Stimulated activated CD8-positive, alpha-beta memory T cell treated with anti-CD3 and anti-CD28 coated beads, Interleukin-2, amount 100 ng/mL, for 48 hours (primary cell): ENCODE measurements around the gene FAM228A.
"Not testable (repeated sequence)": the region's sequence is repeated elsewhere in the genome, so short reads cannot be mapped to it uniquely, and the experiment has no call there.

Experiments
- DNase-seq, 2 donors: peaks; one replicate each; pipeline ENCODE4 v3.0.0-alpha.2; 2020; ENCODE audit warnings: low read depth in 2 of 2

FAM228A gene

DNA sequence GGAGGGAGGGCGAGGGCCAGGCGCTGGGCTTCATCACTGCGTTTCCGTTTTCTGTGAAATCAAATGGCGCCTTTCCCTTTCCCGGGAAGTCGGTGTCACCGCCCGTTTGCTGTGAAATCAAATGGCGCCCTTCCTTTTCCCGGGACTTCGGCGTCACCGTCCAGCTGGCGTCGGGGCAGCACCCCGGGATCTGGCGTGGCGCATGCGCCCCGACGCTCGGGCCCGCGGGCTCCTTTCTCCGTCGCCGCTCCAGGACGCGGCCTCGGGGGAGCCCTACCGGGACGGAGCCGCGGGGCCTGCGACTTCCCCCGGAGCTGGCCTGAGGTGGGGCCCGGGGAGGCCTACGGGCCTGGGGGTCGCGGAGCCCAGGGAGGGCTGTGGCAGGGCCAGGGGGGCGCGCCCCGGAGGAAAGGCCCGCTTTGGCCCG is at the start of gene FAM228A:
TSS of gene FAM228A (plus strand) at position 203 of the 427 bp plus-strand sequence. CDS start 428 bp downstream, outside the sequence.
- no peak for DNase-seq

DNA sequence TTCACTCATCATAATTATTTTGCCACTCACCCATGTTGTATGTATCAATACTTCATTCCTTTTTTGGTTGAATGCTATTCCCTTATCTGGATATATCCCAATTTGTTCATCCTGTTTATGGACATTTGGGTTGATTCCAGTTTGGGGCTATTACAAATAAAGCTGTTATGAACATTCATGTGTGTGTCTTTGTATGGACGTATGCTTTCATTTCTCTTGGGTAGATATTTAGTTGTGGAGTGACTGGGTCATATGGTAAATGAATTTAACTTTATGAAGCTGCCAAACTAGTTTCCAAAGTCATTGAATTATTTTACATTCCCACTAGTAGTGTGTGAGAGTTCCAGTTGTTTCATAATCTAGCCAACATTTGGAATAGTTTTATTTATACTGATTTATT is 48.9 kb upstream of the FAM228A start:
- no peak for DNase-seq

DNA sequence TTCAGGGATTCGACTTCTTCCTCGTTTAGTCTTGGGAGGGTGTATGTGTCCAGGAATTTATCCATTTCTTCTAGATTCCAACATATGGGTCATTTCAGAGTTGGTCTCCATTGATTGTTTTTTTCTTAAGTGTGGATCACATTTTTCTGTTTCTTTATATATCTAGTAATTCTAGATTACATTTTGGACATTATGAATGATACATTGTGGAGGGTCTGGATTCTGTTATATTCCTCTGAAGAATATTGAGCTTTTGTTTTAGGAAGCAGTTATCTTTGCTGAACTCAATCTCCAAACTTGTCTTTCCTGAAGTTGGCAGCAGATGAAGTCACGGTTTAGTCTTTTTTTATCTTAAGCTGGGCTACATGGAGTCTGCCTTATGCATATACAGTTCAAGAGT is 42.3 kb upstream of the FAM228A start:
- no peak for DNase-seq

DNA sequence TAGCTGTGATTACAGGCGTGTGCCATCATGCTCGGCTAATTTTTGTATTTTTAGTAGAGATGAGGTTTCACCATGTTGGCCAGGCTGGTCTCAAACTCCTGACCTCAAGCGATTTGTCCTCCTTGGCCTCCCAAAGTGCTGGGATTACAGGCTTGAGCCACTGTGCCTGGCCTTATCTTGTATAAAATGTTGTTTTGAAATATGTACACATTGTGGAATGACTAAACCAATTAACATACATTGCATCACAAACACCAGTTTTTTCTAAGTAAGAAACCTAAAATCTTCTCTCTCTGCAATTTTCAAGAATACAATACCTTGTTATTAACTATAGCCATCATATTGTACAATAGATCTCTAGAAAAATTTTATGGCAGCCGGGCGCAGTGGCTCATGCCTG is 34.5 kb upstream of the FAM228A start:
- not testable (repeated sequence) for DNase-seq

DNA sequence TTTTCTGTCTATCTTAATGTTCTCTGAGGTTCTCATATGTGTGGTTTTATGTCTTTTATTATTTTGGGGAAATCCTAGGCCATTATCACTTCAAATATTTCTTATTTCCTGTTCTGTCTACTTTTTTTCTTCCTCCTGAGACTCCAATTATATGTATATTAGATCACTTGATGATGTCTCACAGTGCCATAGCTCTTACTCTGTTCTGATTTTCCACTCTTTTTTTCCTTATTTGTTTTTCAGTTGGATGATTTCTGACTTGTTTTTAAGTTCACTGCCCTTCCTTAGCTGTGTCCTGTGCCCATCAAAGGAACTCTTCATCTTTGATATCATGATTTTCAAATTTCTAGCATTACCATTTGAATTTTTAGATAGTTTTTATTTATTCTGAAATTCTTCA is 27.5 kb upstream of the FAM228A start:
- no peak for DNase-seq

DNA sequence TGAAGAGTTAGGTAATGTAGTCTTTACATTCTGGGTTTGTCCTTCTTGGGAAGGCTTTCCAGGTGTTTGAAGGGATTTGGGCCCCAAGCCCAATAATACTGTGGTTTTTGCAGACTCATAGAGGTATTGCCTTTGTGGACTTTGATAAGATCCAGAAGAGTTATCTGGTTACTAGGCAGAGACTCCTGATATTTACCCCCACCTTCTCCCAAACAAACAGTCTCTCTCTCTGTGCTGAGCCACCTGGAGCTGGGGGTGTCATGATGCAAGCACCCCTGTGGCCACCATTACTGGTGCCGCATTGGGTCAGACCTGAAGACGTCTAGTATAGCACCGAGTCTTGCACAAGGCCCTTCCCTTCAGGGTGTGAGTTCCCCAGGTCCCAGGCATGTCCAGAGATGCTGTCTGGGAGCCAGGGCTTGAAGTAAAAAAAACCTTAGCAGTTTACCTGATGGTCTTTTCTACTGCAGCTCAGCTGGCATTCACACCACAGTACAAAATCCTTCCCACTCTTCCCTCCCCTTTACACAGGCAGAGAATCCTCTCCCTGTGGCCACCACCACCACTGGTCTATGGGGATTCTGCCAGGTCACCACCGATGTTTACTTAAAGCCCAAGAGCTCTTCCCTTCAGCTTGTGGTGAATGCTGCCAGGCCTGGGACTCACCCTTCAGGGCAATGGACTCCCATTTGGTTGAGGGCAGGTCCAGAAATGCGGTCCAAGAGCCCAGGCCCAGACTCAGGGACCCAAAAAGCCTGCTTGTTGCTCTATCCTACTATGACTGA is 22.2 kb upstream of the FAM228A start:
- no peak for DNase-seq

DNA sequence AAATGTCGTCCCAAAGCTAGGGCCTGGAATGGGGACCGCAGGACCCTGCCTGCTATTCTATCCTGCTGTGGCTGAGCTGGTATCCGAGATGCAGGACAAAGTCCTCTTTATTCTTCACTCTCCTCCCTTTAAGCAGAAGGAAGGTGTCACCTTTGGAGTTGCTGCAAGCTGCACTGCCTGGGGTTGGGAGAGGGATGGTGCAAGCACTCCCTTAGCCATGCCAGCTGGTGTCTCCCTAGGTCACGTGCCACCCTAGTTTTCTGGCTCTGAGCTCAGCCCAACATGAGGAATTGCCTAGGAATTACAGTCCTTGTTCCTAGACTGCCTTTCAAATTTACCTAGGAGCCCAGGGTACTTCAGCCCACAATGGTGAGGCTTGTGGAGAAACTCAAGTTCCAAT is 21.4 kb upstream of the FAM228A start:
- no peak for DNase-seq

DNA sequence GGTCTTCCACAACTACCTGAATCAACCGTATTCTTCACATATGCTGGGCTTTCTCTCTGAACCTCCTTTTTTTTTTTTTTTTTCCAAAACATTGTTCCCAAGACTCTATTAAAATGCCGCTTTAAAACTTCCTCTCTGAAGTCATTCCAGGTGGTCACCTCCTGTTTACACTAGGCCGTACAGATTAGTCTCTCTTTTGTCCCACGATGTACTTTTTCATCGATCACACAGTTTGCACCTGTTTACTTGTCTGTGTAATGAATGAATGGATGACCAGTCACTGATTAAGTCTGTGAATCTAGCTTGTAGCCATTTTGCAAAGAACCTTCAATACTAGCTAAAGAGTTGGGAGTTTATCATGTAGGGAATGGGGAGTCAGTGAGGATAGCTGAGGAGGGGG is 16.7 kb upstream of the FAM228A start:
- no peak for DNase-seq

DNA sequence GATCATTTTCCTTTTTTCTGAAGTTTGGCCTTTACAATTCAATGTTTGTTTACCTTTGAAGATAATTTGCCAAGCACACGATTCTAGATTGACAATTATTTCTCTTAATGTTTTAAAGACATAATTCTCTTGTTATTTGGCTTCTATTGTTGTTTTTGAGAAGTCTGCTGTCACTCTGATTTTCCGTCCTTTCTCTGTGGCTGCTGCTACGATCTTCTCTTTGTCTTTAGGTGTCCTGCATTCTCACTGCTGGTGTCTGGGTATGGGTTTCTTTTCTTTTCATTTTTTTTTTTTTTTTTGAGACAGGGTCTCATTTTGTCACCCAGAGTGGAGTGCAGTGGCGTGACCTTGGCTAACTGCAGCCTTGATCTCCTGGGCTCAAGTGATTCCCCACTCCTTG is 15.1 kb upstream of the FAM228A start:
- no peak for DNase-seq

DNA sequence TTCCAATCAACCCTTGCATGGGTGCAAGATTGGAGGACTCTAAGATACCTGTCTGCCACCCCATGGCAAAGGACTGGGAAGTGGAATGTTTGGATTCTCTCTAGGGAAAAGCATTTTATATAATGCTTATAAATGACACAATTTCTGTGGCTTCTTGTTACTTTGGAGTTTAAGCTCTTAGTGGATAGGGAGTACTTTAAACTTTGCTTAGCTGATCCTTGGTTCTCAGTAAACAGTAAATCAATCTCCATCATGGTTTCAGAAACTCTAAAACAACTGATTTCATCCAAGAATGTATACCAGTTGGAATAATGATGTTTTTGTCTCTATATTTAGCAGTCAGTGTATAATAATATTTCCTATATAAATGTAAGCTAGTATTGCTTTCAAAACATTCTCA is 14.1 kb upstream of the FAM228A start:
- DNase-seq, result no peak

DNA sequence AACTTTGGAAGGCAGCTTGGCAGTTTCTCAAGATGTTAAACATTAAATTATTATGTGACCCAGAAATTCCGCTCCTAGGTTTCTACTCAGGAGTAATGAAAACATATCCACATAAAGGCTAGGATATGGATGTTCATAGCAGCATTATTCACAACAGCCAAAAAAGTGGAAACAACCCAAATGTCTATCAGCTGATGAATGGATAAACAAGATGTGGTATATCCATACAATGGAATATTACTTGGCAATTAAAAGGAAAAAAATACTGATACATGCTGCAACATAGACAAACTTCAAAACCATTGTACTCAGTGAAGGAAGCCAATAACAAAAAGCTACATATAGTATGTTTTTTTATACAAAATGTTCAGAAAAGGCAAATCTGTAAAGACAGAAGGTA is 12.4 kb upstream of the FAM228A start:
- no peak for DNase-seq

DNA sequence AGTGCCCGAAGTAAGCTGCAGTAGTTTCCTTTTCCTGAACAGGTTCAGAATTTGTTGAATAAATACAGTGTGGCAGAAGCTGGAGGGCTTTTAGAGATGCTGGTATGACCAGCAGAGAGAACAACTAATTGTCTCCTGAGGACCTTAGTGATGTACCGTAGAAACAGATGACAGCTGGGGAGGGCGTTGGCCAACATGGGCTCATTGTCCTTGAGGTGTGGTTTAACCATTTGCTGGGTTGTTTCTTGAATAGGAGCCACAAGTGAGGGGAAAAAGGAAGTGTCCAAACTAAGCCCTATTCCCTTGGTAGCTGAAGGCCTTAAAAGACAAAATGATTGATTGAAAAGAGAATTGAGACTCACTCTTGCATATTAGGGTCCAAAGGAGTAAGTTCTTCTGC is 11.7 kb upstream of the FAM228A start:
- no peak for DNase-seq

DNA sequence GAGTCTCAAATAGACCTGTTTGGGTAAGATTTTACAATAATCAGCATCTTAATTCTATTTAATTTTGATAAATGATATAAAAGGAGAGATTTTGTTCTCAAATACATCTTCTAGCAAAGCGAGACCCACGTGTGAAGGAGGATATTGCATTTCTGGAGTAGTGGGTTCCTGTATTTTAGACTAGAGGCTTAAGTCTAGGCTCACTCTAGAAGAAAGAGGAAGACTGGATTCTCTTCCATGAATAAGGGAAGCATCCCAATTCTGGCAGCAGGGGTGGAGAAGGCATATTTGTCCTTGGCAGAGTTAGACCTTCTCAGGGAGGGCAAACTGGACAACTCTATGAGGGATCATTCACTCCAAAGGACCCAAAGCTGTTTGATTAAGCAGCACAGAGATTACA is 11.3 kb upstream of the FAM228A start:
- DNase-seq, result no peak

DNA sequence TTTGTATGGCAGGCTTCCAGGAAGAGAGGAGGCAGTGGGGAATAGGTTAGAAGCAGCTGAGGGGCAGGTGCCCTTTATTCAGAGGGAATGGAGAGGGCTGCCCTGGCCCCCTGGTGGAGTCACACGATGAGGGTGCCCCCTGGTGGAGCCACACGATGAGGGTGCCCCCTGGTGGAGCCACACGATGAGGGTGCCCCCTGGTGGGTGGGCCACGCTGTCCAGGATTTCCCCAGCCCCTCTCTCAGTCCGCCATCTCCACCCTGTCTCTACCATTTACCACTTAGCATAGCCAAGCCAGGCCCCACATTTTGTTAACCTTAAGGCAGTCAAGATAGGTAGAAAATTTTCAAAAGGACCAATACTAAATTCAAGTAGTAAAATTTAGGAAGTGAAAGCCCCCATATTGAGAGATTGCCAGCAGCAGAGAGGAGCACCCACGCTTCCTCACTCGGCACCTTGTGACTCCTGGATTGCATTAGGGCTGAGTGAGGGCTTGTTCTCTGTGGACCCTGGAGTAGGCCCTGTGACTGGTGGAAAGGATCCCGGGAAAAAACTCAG is 10.4 kb upstream of the FAM228A start:
- DNase-seq, result peak; percentile 30 to 31

DNA sequence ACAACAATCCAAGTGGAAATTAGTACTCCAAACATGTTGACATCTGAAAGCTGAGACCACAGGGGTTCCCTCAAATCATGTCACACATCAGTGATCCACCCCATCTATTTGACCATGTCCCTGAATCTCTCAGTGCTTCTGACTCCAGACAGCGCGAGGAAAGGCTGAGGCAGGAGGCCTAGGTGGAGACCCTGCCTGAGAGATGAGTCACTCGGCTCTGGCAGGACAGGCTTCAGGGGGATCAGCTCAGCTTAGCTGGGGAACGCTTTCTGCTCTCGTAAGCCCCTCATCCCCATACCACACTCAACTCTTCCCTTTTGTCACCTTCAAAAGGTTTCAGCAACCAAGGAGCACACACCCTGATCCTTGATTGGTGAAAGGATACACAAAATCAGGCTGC is 5.8 kb upstream of the FAM228A start:
- DNase-seq, result no peak

DNA sequence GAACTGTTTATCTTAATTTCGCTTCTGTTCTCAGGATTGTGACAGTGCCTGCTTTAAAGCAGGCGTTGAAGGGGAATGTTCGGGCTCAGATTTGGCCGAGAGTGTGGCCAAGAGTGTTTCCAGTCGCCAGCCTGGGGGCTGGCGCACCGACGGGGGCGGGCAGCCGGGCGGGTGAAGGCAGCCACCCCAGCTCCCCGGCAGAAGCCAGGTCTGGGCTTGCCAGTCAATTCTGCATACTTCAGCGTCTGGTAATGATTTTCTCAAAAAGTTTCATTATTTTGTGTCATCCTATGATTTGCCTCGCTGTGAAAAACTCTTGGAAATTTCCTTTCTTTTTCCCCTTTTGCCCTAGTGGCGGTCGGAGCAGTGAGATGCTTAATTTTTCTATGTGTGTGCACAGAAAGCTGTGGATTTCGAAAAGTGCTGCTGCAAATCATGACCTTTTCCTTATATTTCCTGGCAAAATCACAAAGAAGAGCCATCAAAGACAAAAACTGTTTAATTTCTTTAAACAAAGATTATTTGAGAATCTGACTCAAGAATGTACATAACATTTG is 856 bp downstream of the FAM228A start:
- DNase-seq, result no peak

DNA sequence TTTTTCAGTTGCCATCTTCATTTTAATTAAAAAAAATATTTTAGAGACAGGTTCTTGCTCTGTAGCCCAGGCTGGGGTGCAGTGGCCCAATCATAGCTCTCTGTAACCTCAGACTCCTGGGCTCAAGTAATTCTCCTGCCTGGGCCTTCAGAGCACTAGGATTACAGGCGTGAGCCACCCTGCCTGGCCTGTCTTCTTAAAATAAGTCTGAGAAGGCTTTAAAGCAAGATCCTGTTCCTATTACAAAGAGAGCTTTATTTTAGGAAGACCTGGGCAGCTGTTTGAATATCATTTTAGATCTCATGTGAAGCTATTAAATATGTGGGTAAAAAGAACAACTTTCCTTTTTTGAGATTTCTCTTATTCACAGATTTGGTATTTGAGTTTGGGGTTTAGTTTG is 1.5 kb downstream of the FAM228A start:
- DNase-seq, result no peak

DNA sequence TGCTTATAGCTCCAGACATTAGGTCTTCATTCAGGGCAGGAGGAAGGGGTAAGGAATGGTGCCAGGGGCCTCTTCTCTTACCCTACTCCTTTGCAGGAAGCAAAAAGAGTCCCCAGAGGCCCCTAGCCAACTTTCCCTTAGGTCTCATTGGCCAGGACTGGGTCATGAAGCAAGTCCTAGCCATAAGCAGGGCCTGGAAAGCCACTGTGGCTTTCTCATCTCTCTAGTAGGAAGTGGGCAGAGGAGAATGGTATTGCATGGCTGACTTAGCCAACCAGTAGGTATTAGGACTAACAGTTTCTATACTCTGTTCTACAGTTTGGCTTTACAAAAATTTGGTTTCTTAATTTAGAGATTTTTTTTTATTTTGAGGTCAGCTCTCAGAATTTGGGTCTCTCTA is 4.8 kb downstream of the FAM228A start:
- no peak for DNase-seq

DNA sequence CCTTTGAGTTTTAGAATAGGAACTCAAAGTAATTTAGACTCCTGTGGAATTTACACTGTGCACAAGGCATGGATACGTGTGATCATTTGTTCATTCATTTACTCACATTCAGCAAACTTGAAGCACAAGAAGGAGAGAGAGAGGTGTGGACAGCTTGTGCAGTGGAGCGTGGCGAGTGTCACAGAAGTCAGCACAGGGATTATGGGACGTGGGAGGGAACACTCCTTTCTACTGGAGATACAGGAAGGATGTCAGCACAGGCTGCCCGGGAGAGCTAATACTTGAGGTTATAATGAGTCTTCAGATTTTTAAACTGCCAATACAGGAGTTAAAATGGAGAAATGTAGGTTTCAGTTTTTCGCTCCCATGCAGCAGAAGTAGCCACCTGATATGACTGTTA is 7.0 kb downstream of the FAM228A start:
- DNase-seq, result no peak

DNA sequence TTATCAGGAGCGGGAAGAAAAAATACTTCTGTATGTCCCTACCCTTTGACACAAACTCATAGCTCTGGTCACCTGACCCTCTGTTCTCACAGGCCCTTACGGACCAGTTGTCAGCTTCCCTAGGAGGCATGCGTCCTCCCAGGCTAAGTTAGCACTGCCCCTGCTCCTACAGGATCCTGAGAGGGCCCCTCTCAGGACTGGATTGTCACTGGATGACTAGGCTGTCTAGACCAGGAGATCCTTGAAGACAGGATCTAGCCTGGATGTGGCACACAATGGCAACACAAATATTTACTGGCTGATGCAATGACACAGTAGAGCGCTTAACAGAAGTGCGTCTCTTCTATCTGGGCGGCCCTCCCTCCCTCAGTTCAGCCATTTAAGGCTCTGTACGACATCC is 7.7 kb downstream of the FAM228A start:
- no peak for DNase-seq

DNA sequence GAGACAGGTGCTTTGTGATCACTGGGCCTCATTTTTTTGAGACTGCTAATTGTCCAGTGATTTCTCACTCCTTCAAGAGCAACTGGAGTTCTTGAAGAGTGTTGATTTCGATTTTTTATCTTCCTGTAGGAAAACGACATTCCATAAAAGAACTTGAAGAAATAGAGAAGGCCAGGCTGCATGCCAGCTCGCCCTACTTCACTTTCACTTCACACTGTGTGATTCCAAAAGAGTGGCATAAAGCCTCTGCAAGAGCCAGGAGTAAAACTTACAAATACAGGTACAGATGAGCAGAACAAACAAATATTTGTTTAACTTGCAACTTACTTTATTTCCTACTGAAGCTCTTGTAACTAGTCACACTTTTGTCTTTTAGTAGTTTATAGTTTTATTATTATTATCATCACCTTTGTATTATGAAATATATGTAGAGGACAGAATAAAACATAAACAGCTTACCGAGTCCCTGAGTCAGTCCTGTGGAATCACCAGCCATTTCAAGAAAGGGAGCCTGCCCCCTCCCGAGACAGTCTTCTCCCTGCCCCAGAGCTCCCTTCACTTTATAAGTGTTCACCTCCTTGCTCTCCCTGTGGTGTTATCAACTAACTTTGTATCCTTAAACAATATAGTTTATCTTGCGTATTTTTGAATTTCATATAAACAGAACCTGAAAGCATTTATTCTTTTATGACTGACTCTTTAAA is 8.7 kb downstream of the FAM228A start:
- no peak for DNase-seq

DNA sequence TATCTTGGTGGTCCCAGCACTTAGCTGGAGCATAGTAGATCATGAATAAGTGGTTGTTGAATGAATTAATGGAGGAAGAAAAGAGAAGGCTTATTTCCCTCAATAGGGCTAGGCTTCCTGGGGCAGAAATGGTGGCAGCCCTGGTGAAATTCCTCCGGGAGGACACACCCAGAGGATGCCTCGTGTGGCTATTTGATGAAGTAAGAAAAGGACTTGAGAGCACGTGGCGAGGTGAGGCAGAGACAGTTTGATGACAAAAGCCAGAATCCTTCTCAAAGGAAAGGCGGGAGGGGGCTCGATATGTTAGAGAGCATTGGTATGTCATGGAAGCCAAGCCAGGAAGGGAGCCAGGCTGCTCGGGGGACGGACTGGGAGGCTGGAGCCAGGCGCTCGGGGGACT is 14.7 kb downstream of the FAM228A start:
- no peak for DNase-seq

DNA sequence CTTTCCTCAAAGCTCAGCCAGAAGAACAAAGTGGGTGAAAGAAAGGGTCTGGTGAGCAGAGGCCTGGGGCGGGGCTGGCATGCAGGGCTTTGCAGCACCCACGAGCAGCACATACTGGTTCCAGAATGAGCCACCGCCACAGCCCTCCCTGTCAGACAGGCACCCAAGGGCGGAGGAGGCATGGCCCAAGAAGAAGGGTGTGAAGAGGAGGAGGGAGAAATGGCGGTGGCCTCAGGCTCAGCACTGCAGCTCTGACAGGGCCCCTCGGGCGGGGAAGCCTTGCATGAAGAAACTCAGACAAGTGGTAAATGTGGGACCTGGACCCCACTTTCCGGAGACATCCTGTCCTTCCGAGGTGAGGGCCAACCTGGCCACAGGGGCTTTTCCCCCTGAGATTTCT is 15.7 kb downstream of the FAM228A start:
- DNase-seq, result no peak
